Measurements from ENCODE around the gene FOXE3.
A peak's percentile ranks its signal among the peaks of the same experiment; 100 is the strongest.

The FOXE3 gene

GRCh38 chr1:47415728-47416318, at the start of gene FOXE3:
FOXE3 (plus strand) TSS chr1:47416285; CDS start chr1:47416316, 31 bp downstream.
- TF ChIP-seq, protein P1, sequence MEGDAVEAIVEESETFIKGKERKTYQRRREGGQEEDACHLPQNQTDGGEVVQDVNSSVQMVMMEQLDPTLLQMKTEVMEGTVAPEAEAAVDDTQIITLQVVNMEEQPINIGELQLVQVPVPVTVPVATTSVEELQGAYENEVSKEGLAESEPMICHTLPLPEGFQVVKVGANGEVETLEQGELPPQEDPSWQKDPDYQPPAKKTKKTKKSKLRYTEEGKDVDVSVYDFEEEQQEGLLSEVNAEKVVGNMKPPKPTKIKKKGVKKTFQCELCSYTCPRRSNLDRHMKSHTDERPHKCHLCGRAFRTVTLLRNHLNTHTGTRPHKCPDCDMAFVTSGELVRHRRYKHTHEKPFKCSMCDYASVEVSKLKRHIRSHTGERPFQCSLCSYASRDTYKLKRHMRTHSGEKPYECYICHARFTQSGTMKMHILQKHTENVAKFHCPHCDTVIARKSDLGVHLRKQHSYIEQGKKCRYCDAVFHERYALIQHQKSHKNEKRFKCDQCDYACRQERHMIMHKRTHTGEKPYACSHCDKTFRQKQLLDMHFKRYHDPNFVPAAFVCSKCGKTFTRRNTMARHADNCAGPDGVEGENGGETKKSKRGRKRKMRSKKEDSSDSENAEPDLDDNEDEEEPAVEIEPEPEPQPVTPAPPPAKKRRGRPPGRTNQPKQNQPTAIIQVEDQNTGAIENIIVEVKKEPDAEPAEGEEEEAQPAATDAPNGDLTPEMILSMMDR (IDR thresholded peaks at IDR 0.05; ENCODE audit: control insufficient read depth, extremely low read depth, insufficient read depth) = no peak
- DNase-seq (ENCODE audit: low read depth) = no peak
- H3K4me3 ChIP-seq (ENCODE audit: low read depth, low read length) = no peak within 1 kb of the TSS

DNA sequence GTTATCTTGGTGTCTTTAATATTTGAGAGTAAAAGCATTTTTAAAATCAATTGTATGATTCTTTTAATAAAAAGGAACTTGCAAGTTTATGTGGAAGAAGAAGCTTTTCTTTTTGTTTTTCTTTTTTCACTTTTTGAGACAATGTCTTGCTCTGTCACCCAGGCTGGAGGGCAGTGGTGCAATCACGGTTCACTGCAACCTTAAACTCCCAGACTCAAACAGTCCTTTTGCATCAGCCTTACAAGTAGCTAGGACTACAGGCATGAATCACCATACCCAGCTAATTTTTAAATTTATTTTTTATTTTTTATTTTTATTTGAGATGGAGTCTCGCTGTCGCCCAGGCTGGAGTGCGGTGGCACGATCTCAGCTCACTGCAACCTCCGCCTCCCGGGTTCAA, 48.4 kb upstream of the FOXE3 start:
- TF ChIP-seq, protein P1 (IDR thresholded peaks at IDR 0.05; ENCODE audit: control insufficient read depth, extremely low read depth, insufficient read depth) = no peak
- no peak for DNase-seq (ENCODE audit: low read depth)
- no peak overlapping the region for H3K4me3 ChIP-seq (ENCODE audit: low read depth, low read length)

DNA sequence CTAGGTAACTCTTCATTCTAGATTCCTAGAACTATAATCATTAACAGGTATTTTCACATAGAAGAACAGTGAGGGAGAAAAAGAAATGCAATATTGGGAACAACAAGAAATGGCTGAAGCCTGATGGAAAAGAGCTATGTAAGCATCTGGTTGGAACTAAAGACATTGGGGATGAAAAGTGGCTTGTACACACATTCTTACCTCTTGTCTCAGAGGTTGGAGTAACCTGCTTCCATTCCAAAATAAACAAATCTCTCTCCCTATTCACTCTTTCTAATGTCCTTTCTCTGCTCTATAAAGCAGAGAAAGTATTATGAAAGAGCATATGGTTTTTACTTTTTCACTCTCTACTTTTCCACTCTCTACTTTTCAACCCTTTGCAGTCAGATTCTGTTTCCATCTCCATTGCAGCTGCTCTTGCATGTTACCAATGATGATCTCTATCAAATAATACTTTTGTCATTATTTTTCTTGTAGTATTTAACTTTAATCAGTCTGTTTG, 45.0 kb upstream of the FOXE3 start:
- TF ChIP-seq, protein P1 (IDR thresholded peaks at IDR 0.05; ENCODE audit: control insufficient read depth, extremely low read depth, insufficient read depth) = no peak
- no peak overlapping the region for H3K4me3 ChIP-seq (ENCODE audit: low read depth, low read length)
- no peak for DNase-seq (ENCODE audit: low read depth)

DNA sequence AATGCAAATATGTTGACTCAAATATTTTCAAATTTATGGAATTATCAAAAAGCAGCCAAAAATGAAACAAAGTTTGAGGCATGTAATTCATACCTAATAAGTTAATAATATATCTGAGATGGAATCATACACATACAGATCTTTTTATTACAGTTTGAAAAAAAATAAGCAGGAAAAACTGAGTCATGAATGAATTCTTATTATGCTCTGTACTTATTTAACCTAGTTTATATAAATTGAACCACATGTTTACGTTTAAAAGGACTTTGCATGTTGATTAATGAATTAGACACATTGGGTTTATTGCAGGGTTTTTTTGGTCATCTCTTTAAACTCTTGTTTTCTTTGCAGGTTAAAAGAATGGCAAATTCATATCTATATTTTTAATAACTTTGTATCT, 41.6 kb upstream of the FOXE3 start:
- TF ChIP-seq, protein P1 (IDR thresholded peaks at IDR 0.05; ENCODE audit: control insufficient read depth, extremely low read depth, insufficient read depth) = no peak
- no peak for DNase-seq (ENCODE audit: low read depth)
- no peak overlapping the region for H3K4me3 ChIP-seq (ENCODE audit: low read depth, low read length)

- no peak for DNase-seq (ENCODE audit: low read depth)
- TF ChIP-seq, protein P1 (IDR thresholded peaks at IDR 0.05; ENCODE audit: control insufficient read depth, extremely low read depth, insufficient read depth) = no peak
- no peak overlapping the region for H3K4me3 ChIP-seq (ENCODE audit: low read depth, low read length)
Observed at GRCh38 chr1:47378147-47378546, 37.9 kb upstream of the FOXE3 start.

DNA sequence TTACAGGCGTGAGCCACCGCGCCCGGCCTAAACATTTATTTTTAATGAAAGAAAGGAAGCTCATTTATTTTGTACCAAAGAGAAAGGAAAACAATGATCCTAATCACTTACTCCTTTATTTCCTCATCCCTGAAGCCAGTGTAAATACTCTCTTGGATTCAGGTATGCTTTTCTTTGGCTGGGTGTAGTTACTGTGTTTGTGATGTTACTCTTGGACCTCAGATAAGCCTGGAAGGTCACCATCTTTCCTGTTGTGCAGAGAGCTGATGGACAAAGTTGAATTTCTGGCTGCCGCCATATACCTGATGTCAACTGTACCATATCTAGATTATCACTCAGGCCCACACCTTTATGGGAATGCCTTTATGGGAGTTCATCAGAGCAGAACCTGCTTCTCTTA, 35.4 kb upstream of the FOXE3 start:
- H3K4me3 ChIP-seq (ENCODE audit: low read depth, low read length) = no peak overlapping the region
- DNase-seq (ENCODE audit: low read depth) = peak; percentile 97
- TF ChIP-seq, protein P1 (IDR thresholded peaks at IDR 0.05; ENCODE audit: control insufficient read depth, extremely low read depth, insufficient read depth) = no peak

All from LNCaP clone FGC (cell line).